ENCODE data around the gene PBX1.

DNA sequence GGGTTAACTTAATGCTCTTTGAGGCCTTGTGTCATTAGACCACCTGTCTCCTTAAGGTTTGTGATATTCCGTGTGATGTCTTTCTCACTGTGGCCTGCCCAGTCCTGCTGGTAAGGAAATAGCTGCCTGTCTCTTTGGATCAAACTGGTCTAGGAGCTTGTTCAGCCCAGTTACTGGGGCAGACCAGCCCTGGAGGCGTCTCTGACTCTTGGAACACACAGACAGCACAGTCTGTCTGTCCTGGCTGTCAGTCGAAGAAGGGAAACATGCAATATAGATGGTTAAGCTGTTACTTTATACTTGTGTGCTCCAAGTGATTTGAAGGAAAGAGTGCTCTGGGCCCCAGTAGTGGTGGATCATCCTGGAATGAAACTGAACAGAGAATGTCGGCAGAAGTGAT lies 20.4 kb downstream of the PBX1 start:
- TF ChIP-seq, protein P1, sequence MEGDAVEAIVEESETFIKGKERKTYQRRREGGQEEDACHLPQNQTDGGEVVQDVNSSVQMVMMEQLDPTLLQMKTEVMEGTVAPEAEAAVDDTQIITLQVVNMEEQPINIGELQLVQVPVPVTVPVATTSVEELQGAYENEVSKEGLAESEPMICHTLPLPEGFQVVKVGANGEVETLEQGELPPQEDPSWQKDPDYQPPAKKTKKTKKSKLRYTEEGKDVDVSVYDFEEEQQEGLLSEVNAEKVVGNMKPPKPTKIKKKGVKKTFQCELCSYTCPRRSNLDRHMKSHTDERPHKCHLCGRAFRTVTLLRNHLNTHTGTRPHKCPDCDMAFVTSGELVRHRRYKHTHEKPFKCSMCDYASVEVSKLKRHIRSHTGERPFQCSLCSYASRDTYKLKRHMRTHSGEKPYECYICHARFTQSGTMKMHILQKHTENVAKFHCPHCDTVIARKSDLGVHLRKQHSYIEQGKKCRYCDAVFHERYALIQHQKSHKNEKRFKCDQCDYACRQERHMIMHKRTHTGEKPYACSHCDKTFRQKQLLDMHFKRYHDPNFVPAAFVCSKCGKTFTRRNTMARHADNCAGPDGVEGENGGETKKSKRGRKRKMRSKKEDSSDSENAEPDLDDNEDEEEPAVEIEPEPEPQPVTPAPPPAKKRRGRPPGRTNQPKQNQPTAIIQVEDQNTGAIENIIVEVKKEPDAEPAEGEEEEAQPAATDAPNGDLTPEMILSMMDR (IDR thresholded peaks at IDR 0.05), result no peak
- TF ChIP-seq EP300 (IDR thresholded peaks at IDR 0.05) (no peak), POLR2A (IDR thresholded peaks at IDR 0.05) (no peak)
